CD4-positive, alpha-beta T cell treated with Interleukin-17A for 1 hour (primary cell): ENCODE data around the gene GHRH.

Source experiments
- DNase-seq: peaks from one replicate; pipeline ENCODE4 v3.0.0-alpha.2; 2020

The GHRH gene

GRCh38 chr20:37290158-37290810 is 28.7 kb upstream of the GHRH start:
- no peak for DNase-seq

GRCh38 chr20:37288091-37288490 is 26.5 kb upstream of the GHRH start:
- DNase-seq = no peak

DNA sequence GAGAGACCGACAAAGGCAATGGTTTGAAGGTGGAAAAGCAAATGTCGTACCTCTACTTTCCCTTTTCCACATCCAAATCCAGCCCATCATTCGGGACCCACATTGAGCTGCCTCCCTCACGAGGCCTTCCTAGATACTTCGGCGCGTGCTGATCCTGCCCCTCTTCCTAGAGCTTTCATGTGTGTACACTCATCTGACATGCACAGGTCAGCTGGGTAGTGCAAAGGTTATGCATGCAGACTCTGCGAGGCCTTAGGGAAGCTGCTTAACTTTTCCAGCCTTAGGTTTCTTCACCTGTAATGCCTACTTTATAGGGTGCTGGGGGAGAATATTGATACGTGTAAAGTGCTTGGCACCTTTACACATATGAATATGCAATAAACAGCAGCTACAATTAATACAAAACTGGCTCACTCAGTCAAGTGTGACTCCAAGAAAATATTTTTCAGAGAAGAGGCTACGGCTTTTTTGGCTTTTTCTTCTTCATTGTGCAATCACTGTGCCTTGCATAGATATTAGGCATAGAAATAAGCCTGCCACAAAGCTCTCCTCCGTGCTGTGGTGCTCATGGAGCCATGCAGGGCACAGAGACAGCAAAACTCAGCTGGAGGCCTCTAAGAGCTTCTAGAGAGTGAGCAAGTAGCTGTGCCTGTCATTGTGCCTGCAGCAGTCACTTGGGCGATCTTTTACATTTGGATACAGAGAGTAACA is 24.2 kb upstream of the GHRH start:
- no peak for DNase-seq

GRCh38 chr20:37284691-37285161 is 23.1 kb upstream of the GHRH start:
- DNase-seq = no peak

- DNase-seq = no peak
Observed at GRCh38 chr20:37283530-37284195, 22.0 kb upstream of the GHRH start.

DNA sequence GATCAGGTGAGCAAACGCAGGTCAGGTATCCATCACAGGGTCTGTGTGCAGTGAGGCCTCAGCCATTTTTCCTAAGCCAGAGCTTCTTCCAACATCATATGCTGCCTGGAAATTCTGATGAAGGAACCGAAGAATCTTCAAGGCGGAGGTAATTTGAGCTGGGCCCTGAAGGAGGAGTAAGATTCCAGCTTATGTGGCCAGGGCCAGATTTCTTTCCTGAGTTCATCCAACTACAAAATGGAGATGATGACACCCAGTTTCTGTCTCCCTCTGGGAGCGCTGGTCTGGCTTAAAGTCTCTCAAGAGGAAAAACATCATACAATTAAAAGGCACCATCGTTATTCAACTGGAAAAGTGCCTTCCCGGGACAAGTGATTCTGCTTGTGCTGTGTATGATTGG is 20.9 kb upstream of the GHRH start:
- DNase-seq = no peak

- no peak for DNase-seq
Observed at GRCh38 chr20:37280403-37280802, 18.8 kb upstream of the GHRH start.

DNA sequence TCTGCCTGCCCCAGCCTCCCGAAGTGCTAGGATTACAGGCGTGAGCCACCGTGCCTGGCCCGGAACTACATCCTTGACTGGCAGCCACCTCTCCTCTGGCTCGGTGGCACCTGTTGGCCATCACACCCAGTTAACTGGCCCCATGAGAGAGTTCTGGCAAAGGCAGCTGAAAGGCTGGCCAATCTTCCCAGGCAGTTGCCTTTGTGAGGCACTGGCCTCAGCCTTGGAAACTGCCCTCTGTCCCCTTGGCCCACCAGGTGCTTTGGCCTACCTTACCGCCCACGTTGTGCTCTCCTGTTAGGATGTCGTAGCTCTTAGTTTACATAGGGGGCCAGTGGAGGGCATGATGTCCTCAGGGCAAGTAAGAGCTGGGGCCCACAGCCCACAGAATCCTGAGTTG is 18.2 kb upstream of the GHRH start:
- DNase-seq = no peak

DNA sequence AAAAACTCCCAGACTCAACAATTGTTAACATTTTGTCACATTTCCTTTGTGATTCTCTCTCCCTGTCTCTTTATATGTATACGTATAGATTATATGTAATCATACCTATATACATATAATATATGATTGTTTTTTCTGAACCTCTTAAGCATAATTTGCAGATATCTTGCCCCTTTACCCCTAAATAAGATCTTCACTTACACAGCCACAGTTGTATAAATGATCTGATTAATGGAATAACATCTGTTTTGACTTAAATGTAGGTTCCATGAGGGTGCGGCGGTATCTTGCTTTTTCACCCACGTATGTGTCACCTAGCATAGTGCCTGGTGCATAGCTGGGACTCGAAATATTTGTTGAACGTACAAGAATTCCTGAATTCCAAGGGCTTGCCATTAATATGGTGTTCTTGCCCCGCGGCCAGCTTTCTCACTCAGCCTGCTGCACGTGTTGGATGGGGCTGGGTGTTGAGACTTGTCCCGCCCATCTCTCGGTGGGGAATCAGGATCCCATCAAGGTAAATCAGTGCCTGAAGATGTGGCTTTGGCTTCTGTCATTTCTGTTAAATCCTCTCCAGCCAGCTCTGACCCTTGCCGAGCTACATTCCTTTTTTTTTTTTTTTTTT is 17.5 kb upstream of the GHRH start:
- no peak for DNase-seq

GRCh38 chr20:37277253-37277593 is 15.6 kb upstream of the GHRH start:
- no peak for DNase-seq

DNA sequence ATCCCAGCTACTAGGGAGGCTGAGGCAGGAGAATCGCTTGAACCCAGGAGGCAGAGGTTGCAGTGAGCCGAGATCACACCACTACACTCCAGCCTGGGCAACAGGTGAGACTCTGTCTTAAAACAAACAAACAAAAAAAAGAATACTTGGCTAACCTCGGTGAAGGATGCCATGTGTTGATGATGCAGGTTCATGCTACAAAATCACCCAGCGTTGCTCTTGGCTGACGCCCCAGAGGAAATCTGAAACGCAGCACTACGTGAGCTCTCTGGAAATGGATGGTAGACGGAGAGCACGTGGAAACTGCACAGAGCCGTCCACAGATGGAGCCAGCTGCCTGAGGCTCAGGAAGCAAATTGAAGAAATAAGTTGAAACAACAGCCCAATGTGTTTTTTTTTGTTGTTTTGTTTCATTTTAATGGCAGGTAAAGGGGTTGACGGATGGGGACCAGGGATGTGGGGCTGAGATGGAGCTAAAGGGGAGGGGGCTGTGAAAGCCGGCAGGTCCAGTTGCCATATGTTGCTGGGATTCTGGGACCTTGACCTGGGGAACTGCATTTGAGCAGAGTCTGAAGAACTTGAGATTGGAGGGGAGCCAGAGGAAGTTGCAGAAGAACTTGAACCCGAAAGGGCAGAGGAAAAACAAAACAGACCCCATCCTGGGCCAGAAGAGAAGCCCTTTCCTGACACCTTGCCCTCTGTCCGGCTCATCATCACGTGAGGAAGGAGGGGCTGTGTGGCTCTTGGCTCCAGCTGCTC is 15.1 kb upstream of the GHRH start:
- DNase-seq = no peak

- no peak for DNase-seq
Observed at GRCh38 chr20:37274851-37275524, 13.4 kb upstream of the GHRH start.

DNA sequence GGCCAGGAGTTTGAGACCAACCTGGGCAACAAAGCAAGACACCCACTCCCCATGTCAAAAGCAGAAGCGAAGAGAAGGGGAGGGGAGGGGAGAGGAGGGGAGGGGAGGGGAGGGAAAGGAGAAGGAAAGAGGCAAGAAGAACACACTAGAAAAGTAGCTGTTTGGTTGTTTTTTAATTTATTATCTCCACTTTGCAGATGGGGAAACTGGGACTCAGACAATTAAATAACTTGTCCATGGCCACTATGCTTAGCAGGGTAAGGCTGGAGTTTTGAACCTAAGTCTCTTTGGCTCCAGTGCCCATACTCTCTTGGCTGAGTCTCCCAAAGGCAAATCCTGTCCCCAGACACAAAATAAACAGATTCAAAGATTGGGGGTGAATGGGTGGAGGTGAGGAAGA is 12.4 kb upstream of the GHRH start:
- no peak for DNase-seq

- no peak for DNase-seq
Observed at GRCh38 chr20:37271421-37271768, 9.8 kb upstream of the GHRH start.

- peak; percentile 34 for DNase-seq
Observed at GRCh38 chr20:37270576-37271420, 9.2 kb upstream of the GHRH start.

DNA sequence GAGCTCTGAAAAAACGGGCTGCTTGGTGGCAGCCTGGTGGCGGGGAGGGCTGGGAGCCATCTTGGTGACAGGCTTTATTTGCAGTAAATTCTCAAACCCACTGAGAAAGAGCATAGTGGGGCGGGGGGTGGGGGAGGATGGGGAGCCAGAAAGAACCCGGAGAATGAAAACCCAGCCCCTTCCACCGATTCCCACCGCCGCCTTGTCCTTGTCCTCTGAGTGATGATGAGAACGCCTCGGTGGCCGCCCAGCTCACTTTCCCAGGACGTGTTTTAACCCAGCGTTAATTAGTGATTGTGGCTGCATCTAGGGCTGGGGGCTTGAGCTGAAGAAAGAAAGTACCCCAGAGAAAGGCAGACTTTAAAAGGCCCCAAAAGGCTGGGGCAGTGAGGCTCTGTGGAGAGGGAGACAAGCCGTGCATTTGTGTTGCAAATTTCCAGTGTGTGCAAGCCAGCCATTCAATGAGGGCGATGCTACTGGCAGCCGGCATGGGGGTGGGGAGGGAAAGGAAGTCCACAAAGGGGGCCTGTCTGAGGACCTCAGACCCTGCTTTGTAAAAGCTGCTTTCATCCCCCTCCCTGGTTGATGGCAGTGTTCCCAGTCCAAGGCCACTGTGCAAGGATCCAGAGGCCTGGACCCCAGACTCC is 6.2 kb upstream of the GHRH start:
- no peak for DNase-seq

- DNase-seq = no peak
Observed at GRCh38 chr20:37266940-37267666, 5.5 kb upstream of the GHRH start.

GRCh38 chr20:37265152-37265551 is 3.5 kb upstream of the GHRH start:
- no peak for DNase-seq

DNA sequence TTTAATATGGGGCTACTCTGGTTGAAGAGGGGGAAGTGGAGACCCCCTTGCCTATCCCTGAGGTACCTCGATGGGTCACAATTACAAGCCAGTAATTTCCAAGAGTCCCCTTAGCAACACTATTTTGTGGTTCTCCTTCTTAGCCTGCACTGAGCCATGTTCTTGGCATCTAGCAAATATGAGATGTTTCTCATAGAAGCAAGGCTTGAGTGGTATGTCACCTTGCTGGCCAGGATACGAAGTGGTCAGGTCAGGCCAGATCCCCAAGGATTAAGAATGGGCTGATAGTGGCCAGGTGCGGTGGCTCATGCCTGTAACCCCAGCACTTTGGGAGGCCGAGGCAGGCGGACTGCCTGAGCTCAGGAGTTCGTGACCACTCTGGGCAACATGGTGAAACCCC is 2.1 kb upstream of the GHRH start:
- no peak for DNase-seq

DNA sequence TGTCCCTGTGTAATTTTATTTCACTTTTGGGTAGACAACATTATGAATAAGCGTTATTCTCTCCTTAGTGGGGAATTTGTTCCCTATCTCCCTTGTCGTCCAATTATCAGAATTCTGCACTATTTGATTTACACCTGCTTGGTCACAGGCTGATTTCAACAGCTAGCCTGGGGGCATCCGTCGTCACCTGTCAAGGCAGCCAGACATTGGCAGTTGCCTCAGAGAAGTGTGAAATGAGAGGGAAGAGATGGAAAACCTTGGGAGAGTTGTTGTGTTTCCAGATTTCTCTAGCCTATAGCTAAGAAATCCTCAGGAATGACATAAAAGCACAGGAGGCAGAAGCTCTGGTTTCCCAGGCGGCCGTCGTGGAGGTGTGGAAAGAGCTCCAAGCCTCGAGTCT is 891 bp upstream of the GHRH start:
- DNase-seq = no peak
